ENCODE measurements around the gene LCE1A. TPM values are rescaled to one million over a fixed set of nuclear protein-coding genes. Genes with fewer than 3 reads are reported as not detected.

Gene LCE1A
- polyA plus RNA-seq, 3 donors: not detected

- WGBS (ENCODE audit: insufficient coverage): 100% methylated on average over 2 of the region's 9 CpGs
- Histone ChIP-seq H4K20me1 (ENCODE audit: insufficient read depth, low read length) (no peaks in the 10 kb centered on the region), H3K36me3 (replicated peaks in 1 of 2; ENCODE audit: control insufficient read depth in 1 of 2, insufficient read depth in 2 of 2, low read length in 2 of 2) (no peaks in the 10 kb centered on the region), H2AFZ (ENCODE audit: insufficient read depth, low read depth, low read length, poor library complexity, severe bottlenecking) (no peak overlapping the region), H3K4me2 (replicated peaks; ENCODE audit: extremely low read depth, low read length, poor library complexity, severe bottlenecking) (no peak overlapping the region), H3K9ac (ENCODE audit: insufficient read depth, low read length, poor library complexity, severe bottlenecking) (no peak overlapping the region), H3K79me2 (ENCODE audit: insufficient read depth, low read length) (no peaks in the 10 kb centered on the region), H3K9me3 (replicated peaks in 1 of 2; ENCODE audit: control insufficient read depth in 1 of 2, insufficient read depth in 1 of 2, low read length in 2 of 2) (no peaks in the 10 kb centered on the region), H3K4me1 (ENCODE audit: control insufficient read depth in 1 of 2, insufficient read depth in 2 of 2, low read length in 2 of 2) (no peaks in the 10 kb centered on the region), H3K27ac (ENCODE audit: low read depth in 1 of 2, low read length in 2 of 2) (no peak overlapping the region), H3K27me3 (ENCODE audit: control insufficient read depth in 2 of 2, insufficient read depth in 2 of 2, low read length in 2 of 2) (no peaks in the 10 kb centered on the region), H3K4me3 (replicated peaks in 1 of 3; ENCODE audit: low read depth in 2 of 3, low read length in 3 of 3) (no peak overlapping the region)
- DNase-seq: peak; percentile 14 to 42 (median 41)
- TF ChIP-seq CTCF (IDR thresholded peaks at IDR 0.05): peak; percentile 86
- H3K36me3 Mint-ChIP-seq: no peaks in the 10 kb centered on the region
- no peak overlapping the region for H3K4me3 Mint-ChIP-seq
- peaks cover 1 to 5% (median 2%) of the 10 kb centered on the region in 3 donors for H3K27me3 Mint-ChIP-seq (ENCODE audit: low read depth in 3 of 3)
- no peaks in the 10 kb centered on the region for H3K4me1 Mint-ChIP-seq
- no peak overlapping the region for H3K27ac Mint-ChIP-seq
- intact Hi-C loops (cut with micrococcal nuclease): no loop called here
- no peaks in the 10 kb centered on the region for H3K9me3 Mint-ChIP-seq
Measured at GRCh38 chr1:152869808-152870419, 42.6 kb downstream of the LCE1A start.

GRCh38 chr1:152870831-152871730 lies 43.8 kb downstream of the LCE1A start:
- Mint-ChIP-seq H3K4me3 (no peak overlapping the region), H3K9me3 (no peaks in the 10 kb centered on the region), H3K27ac (no peak overlapping the region), H3K27me3 (ENCODE audit: low read depth in 3 of 3) (peaks cover 3 to 5% (median 3%) of the 10 kb centered on the region in 3 donors), H3K36me3 (no peaks in the 10 kb centered on the region), H3K4me1 (no peaks in the 10 kb centered on the region)
- Histone ChIP-seq H3K27me3 (ENCODE audit: control insufficient read depth in 2 of 2, insufficient read depth in 2 of 2, low read length in 2 of 2) (no peaks in the 10 kb centered on the region), H2AFZ (ENCODE audit: insufficient read depth, low read depth, low read length, poor library complexity, severe bottlenecking) (no peak overlapping the region), H3K9ac (ENCODE audit: insufficient read depth, low read length, poor library complexity, severe bottlenecking) (no peak overlapping the region), H3K27ac (ENCODE audit: low read depth in 1 of 2, low read length in 2 of 2) (no peak overlapping the region), H3K4me1 (ENCODE audit: control insufficient read depth in 1 of 2, insufficient read depth in 2 of 2, low read length in 2 of 2) (no peaks in the 10 kb centered on the region), H3K36me3 (replicated peaks in 1 of 2; ENCODE audit: control insufficient read depth in 1 of 2, insufficient read depth in 2 of 2, low read length in 2 of 2) (no peaks in the 10 kb centered on the region), H3K9me3 (replicated peaks in 1 of 2; ENCODE audit: control insufficient read depth in 1 of 2, insufficient read depth in 1 of 2, low read length in 2 of 2) (no peaks in the 10 kb centered on the region), H3K4me3 (replicated peaks in 1 of 3; ENCODE audit: low read depth in 2 of 3, low read length in 3 of 3) (no peak overlapping the region), H4K20me1 (ENCODE audit: insufficient read depth, low read length) (no peaks in the 10 kb centered on the region), H3K79me2 (ENCODE audit: insufficient read depth, low read length) (no peaks in the 10 kb centered on the region), H3K4me2 (replicated peaks; ENCODE audit: extremely low read depth, low read length, poor library complexity, severe bottlenecking) (no peak overlapping the region)
- no CpG with 5 or more reads among the region's 17 CpGs for WGBS (ENCODE audit: insufficient coverage)
- no peak for DNase-seq
- intact Hi-C loops (cut with micrococcal nuclease): no loop called here
- peak; percentile 12 for TF ChIP-seq CTCF (IDR thresholded peaks at IDR 0.05)

Measured in CD14-positive monocyte (primary cell).